Fibroblast of skin of right quadriceps (primary cell): ENCODE results near the gene CROCC2.
A peak's percentile ranks its signal among the peaks of the same experiment; 100 is the strongest.
"Not testable (repeated sequence)": the region's sequence is repeated elsewhere in the genome, so short reads cannot be mapped to it uniquely, and the experiment has no call there.

ENCODE experiments used
- DNase-seq: peaks from one replicate; pipeline ENCODE4 v3.0.0-alpha.2; 2013

CROCC2 gene

DNA sequence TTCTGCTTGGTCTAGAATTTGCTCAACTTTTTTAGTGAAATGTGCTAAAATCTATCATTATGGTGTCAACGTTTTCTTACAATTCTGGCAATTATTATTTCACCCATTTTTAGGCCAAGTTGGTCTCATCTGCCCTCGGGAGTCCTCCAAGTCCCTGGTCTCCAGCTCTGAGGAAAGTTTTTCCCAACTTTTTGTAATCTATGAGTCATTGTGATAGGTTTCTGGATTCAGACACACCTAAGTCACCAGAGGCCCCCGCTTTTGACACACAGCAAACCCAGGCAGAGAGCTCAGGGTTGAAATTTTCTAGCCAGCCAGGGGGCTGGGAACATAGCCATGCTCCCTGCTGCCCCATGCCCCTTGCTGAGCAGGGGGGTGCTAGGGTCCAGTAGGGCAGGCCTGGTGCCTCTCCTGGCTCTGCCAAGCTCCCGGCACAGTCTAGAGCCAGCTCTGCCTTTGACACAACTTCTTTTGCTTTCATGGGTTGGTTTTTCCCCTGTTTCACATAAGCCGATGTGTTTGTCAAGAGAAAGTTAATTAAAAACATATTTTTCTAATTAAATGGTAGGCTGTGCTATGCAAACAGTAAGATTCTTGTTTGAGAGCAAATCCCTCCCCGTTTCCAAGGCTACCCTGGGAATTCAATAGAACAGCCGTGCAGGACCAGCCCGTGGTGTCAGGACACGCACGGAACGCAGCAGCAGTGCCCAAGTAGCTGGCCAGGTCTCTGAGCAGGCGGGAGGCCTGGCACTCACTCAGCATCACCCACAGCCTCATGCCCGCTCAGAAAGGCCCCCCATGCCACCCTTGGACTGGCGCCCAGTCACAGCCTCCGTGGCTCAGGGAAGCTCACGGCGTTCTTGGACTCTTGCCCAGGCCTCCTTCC lies 66.7 kb downstream of the CROCC2 start:
- peak; percentile 83 for DNase-seq

DNA sequence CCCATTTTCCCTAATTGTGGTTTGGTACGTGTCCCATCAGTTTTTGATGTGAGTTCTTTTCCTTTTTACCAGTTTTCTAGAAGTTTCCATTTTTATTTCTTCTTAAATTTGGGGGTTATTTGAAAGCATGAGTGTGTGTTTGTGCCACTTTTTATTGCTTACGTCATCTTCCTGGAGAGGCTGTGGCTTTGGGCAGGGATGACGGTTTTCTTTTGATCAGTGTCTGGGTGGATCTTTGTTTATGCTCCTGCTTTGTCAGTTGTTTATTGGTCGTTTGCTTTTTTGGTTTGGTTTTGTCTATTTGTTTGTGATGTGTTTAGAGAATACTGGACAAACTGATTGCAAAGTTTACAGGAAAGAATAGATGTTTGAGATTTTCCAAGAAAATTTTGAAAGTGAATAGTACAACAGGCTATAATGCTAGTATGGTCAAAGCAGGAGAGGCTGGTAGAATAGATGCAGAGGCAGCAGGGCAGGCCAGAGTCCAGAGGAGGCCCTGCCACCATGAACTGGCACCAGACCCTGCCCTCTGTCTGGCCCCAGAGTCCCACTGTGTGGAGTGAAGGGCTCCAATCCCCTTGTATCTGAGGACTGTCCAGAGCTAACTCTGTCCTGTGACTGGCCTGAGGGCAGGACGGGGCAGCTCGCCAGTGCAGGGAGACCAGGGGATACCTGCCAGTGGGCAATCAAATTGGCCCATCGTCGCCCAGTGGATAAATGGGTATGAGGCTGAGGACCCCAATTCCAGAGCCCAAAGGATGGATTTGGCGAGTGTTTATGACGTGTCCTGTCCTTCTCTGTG lies 68.8 kb downstream of the CROCC2 start:
- no peak for DNase-seq

DNA sequence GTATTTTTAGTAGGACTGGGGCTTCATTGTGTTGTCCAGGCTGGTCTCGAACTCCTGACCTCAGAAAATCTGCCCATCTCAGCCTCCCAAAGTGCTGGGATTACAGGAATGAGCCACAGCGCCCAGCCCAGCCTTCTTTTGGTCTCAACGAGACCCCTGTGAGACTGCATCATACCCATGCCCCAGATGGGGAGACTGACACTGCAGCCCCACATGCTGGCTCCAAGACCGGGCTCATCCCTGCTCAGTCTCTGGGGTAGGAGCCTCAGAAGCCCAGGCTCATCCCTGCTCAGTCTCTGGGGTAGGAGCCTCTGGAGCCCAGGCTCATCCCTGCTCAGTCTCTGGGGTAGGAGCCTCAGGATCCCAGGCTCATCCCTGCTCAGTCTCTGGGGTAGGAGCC lies 69.8 kb downstream of the CROCC2 start:
- DNase-seq: not testable (repeated sequence)

DNA sequence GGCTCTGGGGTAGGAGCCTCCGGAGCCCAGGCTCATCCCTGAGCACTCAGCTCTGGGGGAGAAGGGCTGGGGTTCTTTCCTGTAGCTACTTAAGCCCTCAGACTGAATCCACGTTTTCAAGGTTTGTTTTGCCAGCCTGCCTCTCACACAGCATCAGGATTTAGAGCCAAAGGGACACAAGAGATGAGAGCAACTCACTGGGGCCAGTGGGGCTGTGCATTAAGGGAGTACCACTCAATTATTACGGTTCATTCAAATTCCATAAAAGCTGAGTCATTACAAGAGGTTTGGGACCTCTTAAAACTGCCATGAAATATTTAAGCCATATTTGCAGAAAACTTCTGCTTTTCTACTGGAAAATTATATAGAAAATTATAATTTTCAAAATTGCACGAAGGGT lies 75.1 kb downstream of the CROCC2 start:
- peak; percentile 75 for DNase-seq

DNA sequence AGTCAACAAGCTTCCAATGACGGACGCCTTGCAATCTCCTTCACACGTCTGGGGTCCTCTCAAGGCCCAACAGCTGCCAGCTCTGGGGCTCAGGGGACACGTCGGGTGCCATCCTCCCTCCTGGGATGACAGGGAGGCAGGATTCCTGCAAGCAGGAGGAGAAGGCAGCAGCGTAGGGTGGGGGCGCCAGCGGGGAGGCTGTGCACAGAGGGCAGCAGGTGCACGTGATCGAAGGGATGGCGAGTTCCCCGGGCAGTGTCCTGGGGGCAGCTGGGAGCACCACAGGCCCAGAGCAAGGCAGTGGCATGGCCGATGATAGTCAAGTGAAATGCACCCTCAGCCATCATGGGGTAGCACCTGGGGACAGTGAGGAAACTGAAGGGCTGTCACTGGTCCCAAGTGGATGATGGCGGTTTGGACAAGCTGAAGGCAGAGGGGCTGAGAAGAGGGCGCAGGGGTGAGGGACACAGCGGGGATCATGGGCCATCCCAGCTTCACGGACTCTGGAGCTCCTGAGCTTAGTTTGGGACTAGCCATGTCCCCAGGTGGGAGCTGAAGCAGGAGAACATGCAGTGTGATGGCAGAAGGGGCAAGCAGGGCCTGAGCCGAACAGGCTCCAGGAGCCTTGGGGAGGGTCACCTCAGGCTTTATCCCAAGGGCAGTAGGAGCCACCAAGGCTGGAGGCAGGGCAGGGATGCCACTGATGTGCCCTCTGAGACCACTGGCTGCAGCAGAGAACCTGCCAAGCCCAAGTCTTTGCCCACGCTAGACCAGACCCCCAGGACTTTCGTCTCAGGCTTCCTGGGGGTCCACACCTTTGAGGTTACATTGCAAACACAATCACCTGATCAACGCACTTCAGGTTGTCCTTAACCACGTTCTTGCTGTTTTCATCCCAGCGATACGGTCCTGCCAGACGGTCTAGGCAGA lies 76.0 kb downstream of the CROCC2 start:
- no peak for DNase-seq

DNA sequence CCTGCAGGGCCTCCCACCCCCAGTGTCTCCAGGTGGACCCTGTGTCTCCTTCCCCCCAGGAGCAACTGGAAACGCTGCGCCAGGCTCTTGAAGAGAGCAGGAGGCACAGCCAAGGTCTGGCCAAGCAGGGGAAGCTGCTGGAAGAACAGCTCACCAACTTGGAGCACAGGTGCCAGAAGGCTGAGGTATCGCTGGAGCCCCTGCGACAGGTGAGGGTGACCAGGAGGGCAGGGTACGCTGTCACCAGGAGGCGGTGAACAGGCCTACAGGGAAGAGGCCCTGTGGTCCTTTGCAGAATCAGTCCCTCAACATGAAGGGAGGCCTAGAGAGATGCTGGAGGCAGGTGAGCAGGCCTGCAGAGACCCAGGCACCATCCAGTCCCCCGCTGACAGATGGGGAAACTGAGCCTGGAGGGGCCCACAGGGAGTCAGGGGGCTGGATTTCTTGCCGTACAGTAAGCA lies 76.7 kb downstream of the CROCC2 start:
- DNase-seq: no peak

DNA sequence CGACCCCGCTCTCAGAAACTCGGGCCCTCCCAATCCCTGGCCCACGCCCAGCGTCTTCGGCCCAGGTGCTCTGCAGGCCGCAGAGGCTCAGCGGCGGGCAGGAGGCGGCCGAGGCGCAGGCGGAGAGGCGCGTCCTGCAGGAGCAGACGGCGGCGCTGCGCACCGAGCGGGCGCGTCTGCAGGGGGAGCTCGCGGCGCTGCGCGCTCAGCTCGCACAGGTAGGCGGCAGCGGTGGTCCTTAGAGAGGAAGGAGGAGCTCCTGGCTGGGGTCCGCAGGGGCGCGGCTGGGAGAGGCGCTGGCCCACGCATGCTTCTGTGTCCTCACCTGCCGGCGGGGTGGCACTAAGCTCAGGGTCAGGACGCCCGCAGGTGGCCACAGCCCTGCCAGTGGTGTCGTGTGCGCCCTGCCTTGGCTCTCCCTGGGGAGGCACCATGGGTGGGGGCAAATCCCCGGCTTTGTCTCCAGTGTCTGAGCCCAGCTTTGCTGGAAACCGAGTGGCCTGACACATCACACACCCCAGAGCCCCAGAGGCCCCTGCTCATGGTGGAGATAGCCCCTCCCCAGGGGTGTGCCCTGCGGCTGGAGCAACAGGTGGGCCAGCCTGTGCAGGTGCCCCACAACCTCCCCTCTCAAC lies 77.3 kb downstream of the CROCC2 start:
- DNase-seq: peak; percentile 28

DNA sequence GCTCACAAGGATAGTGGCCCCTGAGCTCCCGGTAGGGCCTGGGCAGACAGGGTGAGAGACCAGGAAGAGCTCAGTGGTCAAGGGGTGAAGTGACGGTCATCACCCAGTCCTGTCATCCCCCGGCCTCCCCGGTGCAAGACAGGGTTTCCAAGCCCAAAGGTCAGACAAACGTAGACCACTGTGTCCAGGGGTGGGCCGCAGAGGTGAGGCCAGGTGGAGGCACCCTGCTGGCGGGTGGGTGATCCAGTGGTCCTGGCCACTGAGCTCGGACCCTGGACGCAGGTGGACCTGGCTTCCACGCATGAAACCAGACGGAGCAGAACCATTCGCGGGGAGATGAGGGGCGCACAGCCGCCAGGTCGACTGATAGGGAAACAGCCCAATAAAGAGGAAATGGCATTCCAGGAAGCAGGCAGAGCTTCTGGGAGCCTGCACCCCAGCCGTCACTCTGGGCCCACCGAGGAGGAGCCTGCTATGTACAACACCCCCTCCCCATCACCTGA lies 77.9 kb downstream of the CROCC2 start:
- no peak for DNase-seq

DNA sequence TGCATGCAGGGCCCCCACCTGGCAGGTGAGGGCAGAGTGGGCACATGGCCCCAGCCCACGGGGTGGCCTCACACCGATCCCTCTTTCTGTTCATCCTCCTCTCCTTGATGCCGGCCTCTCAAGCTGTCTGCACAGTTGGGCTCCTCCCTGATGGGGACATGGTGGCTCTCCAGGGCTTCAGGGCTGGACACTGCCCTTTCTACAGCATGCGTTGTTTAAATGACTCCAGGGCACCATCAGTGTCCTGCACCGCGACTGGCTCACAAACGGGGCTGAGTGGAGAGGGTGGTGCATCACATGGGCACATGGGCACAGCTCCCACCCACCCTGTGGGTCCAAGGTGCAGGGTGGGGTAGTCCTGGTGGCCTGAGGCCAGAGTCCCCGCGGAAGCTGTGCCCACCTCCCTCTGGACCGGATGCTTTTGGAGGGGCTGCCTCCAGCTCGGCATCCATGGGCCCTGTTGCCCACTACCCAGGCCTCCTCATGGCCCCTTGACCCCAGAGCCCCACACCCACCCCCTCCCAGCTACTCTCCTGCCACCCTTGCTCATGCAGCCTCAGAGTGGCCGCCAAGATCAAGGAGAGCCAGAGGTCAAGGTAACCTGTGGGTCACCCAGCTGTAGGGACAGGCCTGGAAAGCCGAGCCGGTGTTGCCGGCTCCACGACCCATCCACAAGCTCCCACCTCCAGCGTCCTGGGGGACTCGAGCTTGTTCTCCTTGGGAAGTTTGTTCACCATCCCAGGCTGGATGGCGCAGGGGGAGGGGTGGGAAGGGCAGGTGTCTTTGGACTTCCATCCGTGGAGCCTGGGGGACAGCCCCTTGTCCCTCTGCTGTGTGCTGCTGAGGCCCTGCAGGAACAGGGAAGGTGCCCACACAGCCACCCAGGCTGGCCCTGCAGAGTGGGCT lies 80.0 kb downstream of the CROCC2 start:
- DNase-seq: no peak

DNA sequence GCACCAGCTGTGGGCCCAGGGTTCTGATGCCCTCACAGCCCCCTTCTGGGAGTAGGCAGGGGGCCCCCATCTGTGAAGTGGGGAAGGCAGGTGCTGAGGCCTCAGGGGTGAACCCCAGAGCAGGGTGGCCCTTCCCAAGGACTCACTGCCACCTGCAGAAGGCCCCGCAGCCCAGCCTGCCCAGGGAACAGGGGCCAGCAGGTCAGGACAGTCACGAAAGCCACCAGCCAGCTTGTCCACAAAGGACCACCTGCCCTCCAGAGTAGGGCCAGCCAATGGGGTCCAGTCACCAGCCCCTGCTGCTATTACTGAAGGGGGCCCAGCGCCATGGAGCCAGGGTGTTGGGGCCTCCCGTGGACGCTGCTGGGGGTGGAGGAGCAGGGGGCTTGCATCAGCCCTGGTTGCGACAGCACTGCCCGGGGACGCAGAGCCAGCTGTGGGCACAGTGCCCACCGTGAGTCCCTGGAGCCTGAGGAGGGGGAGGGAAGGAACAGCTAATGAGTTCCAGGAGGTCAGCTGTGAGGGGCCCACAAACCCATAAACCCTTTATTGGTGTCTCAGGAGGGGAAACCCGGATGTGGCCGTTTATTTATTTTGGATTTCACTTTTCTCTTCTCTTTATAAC lies 80.8 kb downstream of the CROCC2 start:
- peak; percentile 89 for DNase-seq

DNA sequence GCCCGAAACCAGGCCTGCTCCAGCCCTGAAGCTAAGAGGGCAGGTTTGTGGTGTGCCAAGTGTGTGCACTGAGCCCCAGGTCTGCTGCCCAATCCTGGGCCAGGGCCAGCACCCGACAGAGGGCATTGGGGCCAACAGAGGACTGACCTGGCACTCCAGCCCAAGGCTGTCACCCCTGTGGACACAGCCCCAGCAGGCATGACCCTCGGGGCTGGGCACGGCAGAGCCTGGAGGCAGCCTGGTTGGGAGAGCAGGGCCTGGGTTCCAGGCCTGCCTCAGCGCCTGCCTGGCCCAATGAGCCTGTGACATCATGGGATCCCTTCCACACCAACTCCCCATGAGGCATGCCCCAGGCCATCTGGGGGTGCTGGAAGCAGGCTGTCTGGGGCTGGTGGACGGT lies 81.5 kb downstream of the CROCC2 start:
- DNase-seq: no peak

DNA sequence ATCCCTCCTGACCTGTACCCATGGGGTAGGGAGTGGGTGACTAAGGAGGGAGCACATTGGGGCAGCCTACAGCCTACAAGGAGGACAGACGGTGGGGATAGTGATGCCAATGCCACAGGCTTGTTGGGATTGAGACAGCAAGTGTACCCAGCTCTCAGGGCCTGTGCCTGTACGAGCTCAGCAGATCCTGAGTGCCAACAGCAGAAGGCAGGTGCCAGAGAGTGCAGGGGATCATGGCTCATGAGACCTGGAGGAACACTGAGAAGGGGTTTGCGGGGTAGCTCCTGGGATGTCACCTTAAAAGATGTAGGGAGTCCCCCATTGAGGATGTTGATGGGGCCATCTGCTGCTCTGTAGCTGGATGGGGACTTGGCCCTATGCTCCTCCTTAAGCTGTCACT lies 82.0 kb downstream of the CROCC2 start:
- peak; percentile 42 for DNase-seq

DNA sequence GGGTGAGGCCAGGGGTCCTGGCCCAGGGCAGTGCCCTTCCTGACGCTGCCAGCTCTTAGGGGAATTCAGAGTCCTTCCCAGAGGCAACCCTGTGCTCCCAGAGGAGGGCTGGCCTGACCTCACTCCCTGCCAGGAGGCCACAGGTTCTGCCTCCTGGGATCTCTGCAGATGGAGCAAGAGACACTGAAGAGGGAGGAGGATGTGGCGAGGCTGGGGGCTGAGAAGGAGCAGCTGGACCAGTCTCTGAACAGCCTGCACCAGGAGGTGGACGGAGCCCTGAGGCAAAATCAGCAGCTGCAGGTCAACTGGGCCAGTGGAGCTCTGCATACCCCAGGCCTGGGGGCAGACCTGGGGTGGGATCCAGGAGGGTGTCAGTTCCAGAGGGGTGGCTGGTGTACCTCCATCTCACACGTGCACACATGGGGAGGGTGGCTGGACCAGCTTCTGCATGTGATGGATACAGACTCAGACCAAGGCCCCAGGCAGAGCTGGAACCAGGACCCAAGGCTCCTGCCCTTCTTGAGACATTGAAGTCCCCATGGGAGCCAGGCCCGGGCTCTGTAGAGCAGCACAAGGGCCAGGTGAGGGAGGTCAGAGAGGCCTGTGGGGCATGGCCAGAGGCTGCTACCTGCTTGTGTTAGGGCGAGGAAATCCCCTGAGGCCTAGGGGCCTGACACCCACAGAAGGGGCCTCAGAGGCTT lies 82.6 kb downstream of the CROCC2 start:
- no peak for DNase-seq

DNA sequence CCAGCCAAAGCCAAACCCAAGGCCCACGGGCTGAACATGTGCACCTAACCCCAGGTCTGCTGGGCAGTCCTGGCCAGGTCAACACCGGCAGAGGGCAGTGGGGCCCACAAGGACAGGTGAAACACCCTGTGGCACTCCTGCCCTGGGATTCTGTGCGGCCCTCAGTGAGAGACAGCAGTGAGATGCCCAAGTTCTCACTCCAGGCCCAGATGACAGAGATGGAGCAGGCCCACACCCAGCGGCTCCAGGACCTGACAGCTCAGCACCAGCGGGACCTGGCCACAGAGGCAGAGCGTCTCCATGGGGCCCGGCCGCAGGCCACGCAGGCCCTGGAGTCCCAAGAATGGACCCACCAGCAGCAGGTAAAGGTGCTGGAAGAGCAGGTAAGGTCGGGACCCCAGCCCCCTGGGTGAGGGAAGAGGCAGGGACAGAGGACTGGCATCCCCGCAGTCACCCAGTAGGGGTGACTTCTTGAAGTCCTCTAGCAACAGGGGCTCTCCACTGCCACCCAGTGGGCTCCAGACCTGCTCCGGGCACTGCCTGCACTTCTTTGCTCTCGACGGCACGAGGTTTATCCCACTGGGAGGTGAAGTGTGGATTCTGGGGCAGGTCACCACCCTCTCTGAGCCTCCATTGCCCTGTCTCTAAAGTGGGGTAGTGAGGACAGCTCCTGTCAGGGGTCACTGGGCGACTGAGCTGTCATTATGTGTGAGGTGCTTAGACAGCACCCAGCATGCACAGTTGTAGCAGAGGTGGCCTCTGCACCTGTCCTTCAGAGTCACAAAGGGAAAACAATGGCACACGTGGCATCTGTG lies 83.5 kb downstream of the CROCC2 start:
- no peak for DNase-seq

DNA sequence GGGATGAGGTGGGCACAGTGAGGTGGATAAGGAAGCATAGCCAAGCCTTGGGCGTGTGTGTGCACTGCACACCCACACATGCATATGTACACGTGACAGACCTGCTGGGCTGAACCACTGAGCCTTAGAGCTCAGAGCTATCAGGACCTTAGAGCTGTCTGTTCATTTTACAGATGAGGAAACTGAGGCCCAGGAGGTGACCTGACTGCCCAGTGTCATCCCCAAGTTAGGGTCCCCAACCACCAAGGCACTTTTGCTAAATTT lies 84.1 kb downstream of the CROCC2 start:
- no peak for DNase-seq

DNA sequence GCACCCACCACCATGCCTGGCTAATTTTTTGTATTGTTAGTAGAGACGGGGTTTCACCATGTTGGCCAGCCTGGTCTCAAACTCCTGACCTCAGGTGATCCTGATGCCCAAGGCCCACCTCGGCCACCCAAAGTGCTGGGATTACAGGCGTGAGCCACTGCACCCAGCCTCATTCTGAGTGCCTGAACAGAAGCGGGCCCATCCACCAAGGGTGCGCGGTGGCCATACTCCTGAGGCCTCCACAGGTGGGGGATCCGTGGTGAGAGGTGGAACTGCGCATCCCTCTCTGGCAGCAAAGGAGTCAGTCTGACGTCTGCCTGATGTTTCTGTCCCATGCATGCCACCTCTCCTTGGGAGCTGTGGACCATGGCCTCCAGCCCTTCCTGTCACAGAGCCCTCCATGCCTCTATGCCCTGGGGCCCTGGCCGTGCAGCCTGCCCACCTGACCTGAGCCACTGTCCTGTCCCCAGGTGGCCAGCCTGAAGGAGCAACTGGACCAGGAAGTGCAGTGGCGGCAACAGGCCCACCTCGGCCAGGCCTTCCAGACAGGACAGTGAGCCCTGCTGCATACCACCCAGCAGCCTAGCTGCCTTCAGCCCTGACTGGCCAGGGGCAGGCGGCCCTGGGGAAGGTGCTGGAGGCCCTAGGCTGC lies 84.7 kb downstream of the CROCC2 start:
- DNase-seq: no peak

DNA sequence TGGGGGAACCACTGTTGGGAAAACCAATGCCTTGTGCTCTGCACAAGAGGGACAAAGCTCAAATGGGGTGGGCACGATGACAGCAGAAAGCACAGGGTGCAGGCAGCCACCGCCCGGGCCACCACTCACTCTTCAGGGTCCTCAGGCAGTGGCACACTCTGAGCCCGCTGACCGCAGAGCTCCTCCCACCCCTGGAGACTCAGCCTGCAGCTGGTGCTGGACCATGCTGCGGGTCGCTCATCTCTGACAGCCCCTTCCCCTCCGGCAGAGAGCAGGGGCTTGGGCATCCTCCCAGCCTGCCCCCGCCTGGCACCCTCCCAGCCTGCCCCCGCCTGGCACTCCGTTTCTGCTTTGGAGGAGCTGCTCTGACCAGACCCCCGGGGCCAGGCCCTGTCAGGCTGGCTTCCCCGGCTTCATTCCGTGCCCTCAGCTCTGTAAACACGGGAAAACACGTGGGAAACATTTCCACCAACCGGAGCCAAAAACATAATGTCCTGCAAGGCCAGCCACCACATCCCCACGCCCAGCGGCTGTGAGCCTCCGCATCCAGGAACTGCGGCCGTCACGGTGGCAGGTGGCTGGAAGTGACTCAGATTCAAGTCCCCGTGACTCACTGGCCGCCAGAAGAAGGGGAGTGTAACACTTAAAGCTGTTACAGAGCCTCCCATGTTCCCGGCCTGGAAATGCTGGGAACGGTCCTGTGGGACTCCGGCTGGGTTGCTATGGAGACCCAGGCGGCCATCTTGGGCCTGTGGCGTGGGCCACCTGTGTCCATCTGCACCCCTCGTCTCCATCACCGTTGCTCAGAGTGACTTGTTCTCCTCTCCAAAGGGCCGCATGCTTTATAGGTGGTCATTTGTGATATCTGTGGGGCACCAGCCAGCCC lies 85.5 kb downstream of the CROCC2 start:
- peak; percentile 84 for DNase-seq
